Left ventricle myocardium superior (tissue), 1 donor: ENCODE data around the gene WIZ. TPM values are rescaled to one million over a fixed set of nuclear protein-coding genes. Genes with fewer than 3 reads are reported as not detected.
A peak's percentile ranks its signal among the peaks of the same experiment; 100 is the strongest.
"Not testable (repeated sequence)": the region's sequence is repeated elsewhere in the genome, so short reads cannot be mapped to it uniquely, and the experiment has no call there.

Source experiments
- ATAC-seq: fragments of 200-7000 bp; cut with Tn5 transposase; one replicate; pipeline ENCODE4 v1.9.1; 2020; ENCODE audit warnings: mild to moderate bottlenecking, moderate library complexity
- DNase-seq: peaks from one replicate; pipeline ENCODE4 v3.0.0-alpha.2; 2020
- intact Hi-C: fragments of 100-400 bp; cut with micrococcal nuclease; formaldehyde crosslinking; loops from one replicate; pipeline ENCODE4 v1.11.0; 2022
- total RNA-seq: library from RNA; stranded (reverse); fragmentation: NEBNext Ultra II Directional; extraction: Animal tissue kit (Norgen Biotek cat#: 25700); gene quantifications from one replicate; pipeline ENCODE4 v1.2.1, GENCODE V29; 2021
- donor health status: DM: no; HTN: yes; CAD: no; lungs with severe emphysema.

The WIZ gene
- total RNA-seq, 1 donor from 2014 or later, result 32.2 TPM

DNA sequence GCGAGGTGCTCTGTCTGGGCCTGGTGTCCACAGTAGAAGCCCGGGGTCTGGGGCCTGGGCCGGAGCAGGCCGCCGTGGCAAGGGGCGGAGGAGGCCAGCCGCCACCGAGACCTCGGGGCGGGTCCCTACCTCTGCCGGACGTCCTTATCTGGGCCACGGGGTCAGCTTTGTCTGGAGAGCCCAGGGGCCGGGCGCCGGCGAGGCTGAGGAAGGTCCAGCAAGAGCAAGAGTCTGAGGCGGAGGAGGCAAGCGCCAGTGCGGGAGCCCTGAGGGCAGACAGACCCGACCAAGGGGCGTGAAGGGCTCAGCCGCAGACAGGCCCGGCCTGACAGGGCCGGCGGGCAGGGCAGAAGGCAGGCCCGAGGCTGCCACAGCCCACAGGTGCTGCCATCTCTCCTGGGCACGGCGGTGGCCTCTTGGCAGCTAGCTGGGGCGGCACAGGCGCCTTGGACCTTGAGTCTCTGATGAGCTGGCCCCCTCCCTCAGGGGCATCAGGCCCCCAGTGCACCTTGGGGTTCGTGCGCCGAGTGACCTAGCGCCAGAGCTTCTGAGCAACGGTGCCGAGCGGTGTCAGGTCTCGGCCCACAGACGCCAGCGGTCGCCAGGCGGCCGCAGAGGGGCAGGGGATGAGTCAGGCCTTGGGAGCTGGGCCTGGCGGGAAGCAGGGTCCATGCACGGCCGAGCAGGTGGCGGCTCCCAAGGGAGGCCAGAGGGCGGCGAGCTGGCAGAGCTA lies 51.1 kb downstream of the WIZ start:
- intact Hi-C loops, result no loop called here
- DNase-seq (no peak), ATAC-seq (no peak)

GRCh38 chr19:15397782-15398181 lies 52.0 kb downstream of the WIZ start:
- intact Hi-C loops, result no loop called here
- DNase-seq, result no peak

DNA sequence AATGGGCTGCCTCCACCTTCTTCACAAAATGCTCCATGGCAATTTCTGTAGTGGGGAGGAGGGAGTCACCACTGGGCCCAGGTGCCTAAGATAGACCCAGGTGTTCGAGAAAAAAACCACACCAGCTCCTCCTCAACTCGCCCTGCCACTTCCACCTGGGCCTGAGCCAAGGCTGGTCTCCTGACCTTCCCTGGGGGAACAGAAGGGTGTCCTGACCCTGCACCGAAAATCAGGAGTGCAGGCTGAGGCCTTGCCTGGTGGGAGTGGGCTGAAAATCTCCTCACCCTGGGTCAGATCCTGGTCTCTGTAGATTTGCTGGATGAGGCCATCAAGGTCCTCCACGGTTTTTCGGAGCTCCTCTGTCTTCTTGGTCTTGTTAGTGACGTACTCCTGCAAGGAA lies 52.5 kb downstream of the WIZ start:
- ATAC-seq (no peak), DNase-seq (no peak)
- intact Hi-C loops, result no loop called here

More at GRCh38 chr19:15397782-15398181, 52.0 kb downstream of the WIZ start:
- ATAC-seq, result no peak

GRCh38 chr19:15396436-15396835 lies 53.3 kb downstream of the WIZ start:
- intact Hi-C loops, result no loop called here
- ATAC-seq (no peak), DNase-seq (no peak)

DNA sequence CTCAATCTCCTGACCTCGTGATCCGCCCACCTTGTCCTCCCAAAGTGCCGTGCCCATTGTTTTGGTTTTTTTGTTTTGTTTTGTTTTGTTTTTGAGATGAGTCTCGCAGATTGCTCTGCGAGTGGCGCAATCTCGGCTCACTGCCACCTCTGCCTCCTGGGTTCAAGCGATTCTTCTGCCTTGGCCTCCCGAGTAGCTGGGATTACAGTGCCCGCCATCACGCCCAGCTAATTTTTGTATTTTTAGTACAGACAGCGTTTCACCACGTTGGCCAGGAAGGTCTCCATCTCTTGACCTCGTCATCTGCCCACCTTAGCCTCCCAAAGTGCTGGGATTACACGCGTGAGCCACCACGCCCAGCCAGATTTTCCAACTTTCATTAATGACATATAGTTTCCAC lies 54.5 kb downstream of the WIZ start:
- intact Hi-C loops, ATAC-seq, DNase-seq: not testable (repeated sequence)

- ATAC-seq, result no peak
- no peak for DNase-seq
- intact Hi-C loops, result no loop called here
Observed at GRCh38 chr19:15394426-15394825, 55.3 kb downstream of the WIZ start.

GRCh38 chr19:15393963-15394362 lies 55.8 kb downstream of the WIZ start:
- DNase-seq (no peak), ATAC-seq (no peak)
- intact Hi-C loops, result no loop called here

DNA sequence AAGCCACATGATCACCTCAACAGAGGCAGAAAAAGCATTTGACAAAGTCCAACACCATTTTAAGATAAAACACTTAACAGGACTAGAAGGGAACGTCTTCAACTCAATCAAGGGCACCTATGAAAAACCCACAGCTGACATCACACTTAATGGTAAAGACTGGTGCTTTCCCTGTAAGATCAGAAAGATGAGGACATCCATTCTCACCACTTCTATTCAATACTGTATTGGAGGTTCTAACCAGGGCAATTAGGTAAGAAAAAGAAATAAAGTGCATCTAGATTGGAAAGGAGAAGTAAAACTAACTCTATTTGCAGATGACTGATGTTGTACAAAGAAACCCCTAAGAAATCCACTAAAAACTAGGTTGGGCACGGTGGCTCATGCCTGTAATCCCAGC lies 58.9 kb downstream of the WIZ start:
- DNase-seq (no peak), ATAC-seq (no peak)
- intact Hi-C loops, result no loop called here

GRCh38 chr19:15381864-15382263 lies 67.9 kb downstream of the WIZ start:
- intact Hi-C loops, result no loop called here
- peak; percentile 12 for DNase-seq
- ATAC-seq, result no peak

DNA sequence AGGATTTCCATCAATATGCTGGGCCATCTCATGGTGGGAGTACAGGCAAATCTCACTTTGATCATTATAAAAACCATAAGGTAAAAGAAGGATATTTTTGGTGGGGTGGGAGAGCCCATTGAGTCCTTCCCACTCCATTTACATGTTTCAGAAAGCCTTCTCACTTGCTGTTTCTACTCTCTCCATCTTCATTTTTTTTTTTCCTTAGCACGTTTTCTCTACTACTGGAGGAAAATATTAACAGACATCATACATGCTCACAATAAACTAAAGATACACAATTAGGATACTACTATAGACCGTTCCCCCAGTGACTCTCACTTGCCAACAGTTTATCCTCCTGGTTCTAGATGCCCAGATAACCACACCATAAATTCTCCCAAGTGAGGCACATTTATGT lies 68.3 kb downstream of the WIZ start:
- DNase-seq (no peak), ATAC-seq (no peak)
- intact Hi-C loops, result no loop called here

DNA sequence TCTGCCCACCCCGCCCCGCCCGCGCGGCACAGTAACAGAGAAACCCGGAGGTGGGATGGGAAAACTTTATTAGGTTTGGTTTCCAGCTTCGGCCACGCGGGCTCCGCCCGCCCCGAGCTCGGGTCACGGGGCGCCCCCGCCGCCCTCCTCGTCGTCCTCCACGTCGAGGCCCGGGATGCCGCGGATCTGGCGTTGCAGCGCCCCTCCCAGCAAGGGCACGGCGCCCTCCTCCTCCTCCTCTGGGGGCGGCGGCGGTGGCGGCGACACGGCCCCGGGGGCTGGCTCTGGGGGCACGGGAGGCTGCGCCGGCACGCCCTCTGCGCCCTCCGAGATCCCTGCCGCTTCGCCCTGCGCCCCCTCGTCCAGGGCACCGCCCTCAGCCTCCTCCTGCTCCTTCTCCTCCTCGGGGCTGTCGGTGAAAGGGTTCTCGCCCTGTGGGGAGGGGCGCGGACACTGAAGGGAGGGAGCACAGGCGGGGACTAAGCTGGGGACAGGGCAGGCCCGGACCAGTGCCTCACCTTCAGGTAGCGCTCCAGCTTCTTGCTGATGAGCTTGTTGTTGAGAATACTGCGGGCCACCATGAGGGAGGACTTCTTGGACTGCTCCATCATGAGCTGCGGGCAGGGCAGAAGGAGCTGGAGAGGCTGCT lies 69.6 kb downstream of the WIZ start:
- DNase-seq, result no peak
- ATAC-seq, result peak; percentile 11
- intact Hi-C loops, result no loop called here

- intact Hi-C loops, result no loop called here
- ATAC-seq, result peak; percentile 95
- DNase-seq, result peak; percentile 99
Observed at GRCh38 chr19:15379083-15379998, 70.4 kb downstream of the WIZ start, which contains the start of gene AKAP8. Gene AKAP8 (minus strand): TSS chr19:15379787. CDS start chr19:15379731, 56 bp downstream.

DNA sequence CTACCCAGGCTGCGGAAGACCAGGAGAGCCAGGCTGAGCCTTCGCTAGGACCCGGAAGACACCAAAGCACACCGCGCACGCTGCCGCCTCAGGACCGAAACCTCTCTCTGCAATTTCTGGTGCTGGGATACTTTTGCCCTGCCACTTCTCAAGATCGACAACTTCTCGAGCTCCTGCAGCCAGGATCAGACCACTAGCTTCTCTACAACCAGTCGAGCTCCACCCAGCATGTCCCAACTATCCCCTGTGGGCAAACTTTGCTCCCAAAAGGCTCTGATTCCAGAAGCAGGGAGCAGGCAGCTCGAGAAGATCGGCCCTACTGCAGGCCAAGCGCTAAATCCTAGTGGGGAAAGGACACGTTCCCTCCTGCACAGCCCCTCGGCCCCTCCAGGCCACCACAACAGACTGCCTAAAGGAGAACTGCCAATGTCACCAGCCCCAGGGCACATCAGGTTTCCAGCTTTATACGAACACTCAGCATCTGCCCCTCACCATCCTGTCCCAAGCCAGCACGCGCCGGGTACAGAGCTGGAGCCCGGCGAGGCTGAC lies 71.1 kb downstream of the WIZ start:
- intact Hi-C loops, result no loop called here
- peak; percentile 65 for DNase-seq
- ATAC-seq, result peak; percentile 6

DNA sequence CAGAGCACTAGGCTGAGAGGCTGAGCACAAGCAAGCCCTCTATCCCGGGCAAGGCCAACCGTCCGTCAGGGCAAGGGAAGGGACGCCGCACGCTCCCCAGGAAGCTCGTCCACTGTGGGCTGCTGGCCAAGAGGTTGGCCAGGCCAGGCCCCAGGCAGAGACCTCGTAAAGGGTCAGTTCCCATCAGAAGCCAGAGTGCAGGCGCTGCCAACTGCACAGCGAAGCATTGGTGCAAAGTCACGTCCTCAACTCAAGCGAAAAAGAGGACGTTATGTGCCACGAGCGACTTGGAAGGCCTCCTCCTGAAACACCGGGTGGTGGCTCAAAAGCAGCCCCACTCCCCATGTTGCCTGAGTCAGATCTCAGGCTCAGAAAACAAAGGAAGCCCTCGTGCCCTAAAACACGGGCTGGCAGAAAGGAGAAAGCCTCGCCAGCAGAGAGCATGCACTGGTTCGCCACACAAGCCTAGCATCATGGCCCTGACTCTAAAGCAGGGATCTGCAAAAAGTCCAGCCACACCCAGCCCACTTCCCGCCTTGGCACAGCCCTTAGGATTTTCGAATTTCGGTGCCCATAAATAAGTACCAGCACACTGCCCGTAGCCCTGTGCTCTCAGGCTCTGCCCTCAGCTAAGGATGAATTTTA lies 74.8 kb downstream of the WIZ start:
- intact Hi-C loops, result no loop called here
- DNase-seq (peak; percentile 88), ATAC-seq (peak; percentile 43)

GRCh38 chr19:15374105-15374651 lies 75.6 kb downstream of the WIZ start:
- ATAC-seq, result peak; percentile 1
- DNase-seq, result peak; percentile 36
- intact Hi-C loops, result no loop called here

GRCh38 chr19:15373644-15374043 lies 76.1 kb downstream of the WIZ start:
- DNase-seq (peak; percentile 31), ATAC-seq (no peak)
- intact Hi-C loops, result no loop called here

DNA sequence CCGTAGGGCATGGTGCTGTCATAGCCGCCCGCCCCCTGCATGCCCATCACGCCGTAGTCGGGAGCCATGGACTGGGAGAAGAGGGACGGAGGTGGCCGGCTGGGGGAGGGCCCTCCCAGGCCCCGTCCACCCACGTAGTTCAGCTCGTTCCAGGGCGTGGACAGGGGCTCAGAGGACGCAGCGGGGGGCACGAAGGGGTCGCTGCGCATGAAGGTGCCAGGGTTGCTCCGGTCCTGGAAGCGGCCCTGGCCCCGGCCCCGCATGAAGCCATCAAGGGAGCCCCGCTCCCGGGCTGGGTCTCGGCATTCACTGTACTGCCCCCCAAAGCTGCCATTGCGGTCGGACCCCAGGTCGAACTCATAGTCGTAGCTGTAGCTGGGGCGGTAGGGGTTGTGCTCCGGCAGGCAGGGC lies 76.9 kb downstream of the WIZ start:
- intact Hi-C loops, result no loop called here
- DNase-seq (peak; percentile 32), ATAC-seq (no peak)

GRCh38 chr19:15372470-15372869 lies 77.3 kb downstream of the WIZ start:
- intact Hi-C loops, result no loop called here
- DNase-seq (no peak), ATAC-seq (no peak)
